ENCODE data around the gene RORC. TPM values are rescaled to one million over a fixed set of nuclear protein-coding genes. Genes with fewer than 3 reads are reported as not detected.
A peak's percentile ranks its signal among the peaks of the same experiment; 100 is the strongest.

RORC gene
- polyA plus RNA-seq, 1 donor = 8.7 TPM

GRCh38 chr1:151849871-151850270 lies 18.3 kb upstream of the RORC start:
- DNase-seq = no peak
- Histone ChIP-seq H3K4me1 (ENCODE audit: control insufficient read depth, insufficient read depth, low read length) (no peaks in the 10 kb centered on the region), H3K4me3 (ENCODE audit: low read length) (no peak overlapping the region), H3K27me3 (ENCODE audit: control insufficient read depth, insufficient read depth, low read length) (peaks cover 5% of the 10 kb centered on the region), H3K27ac (ENCODE audit: low read length) (no peak overlapping the region), H3K9me3 (ENCODE audit: control insufficient read depth, low read depth, low read length) (no peaks in the 10 kb centered on the region), H3K36me3 (ENCODE audit: control insufficient read depth, insufficient read depth, low read length) (no peaks in the 10 kb centered on the region)

GRCh38 chr1:151849126-151849525 lies 17.5 kb upstream of the RORC start:
- DNase-seq = no peak
- H3K27me3 ChIP-seq (ENCODE audit: control insufficient read depth, insufficient read depth, low read length) = peaks cover 5% of the 10 kb centered on the region
- no peaks in the 10 kb centered on the region for H3K36me3 ChIP-seq (ENCODE audit: control insufficient read depth, insufficient read depth, low read length)
- no peaks in the 10 kb centered on the region for H3K4me1 ChIP-seq (ENCODE audit: control insufficient read depth, insufficient read depth, low read length)
- H3K4me3 ChIP-seq (ENCODE audit: low read length) = no peak overlapping the region
- 100% methylated on average over 1 of the region's 3 CpGs for WGBS (ENCODE audit: insufficient coverage, low lambda C conversion rate)
- no peaks in the 10 kb centered on the region for H3K9me3 ChIP-seq (ENCODE audit: control insufficient read depth, low read depth, low read length)
- no peak overlapping the region for H3K27ac ChIP-seq (ENCODE audit: low read length)

GRCh38 chr1:151847867-151848596 lies 16.4 kb upstream of the RORC start:
- Histone ChIP-seq H3K4me1 (ENCODE audit: control insufficient read depth, insufficient read depth, low read length) (no peaks in the 10 kb centered on the region), H3K36me3 (ENCODE audit: control insufficient read depth, insufficient read depth, low read length) (no peaks in the 10 kb centered on the region), H3K27me3 (ENCODE audit: control insufficient read depth, insufficient read depth, low read length) (peaks cover 5% of the 10 kb centered on the region), H3K9me3 (ENCODE audit: control insufficient read depth, low read depth, low read length) (no peaks in the 10 kb centered on the region), H3K4me3 (ENCODE audit: low read length) (no peak overlapping the region), H3K27ac (ENCODE audit: low read length) (no peak overlapping the region)
- 63% methylated on average over 2 of the region's 11 CpGs for WGBS (ENCODE audit: insufficient coverage, low lambda C conversion rate)
- no peak for DNase-seq

- no CpG with 5 or more reads among the region's 8 CpGs for WGBS (ENCODE audit: insufficient coverage, low lambda C conversion rate)
- H3K27me3 ChIP-seq (ENCODE audit: control insufficient read depth, insufficient read depth, low read length) = peaks cover 1% of the 10 kb centered on the region
- no peaks in the 10 kb centered on the region for H3K36me3 ChIP-seq (ENCODE audit: control insufficient read depth, insufficient read depth, low read length)
- no peaks in the 10 kb centered on the region for H3K9me3 ChIP-seq (ENCODE audit: control insufficient read depth, low read depth, low read length)
- no peak overlapping the region for H3K4me3 ChIP-seq (ENCODE audit: low read length)
- H3K4me1 ChIP-seq (ENCODE audit: control insufficient read depth, insufficient read depth, low read length) = no peaks in the 10 kb centered on the region
- no peak for DNase-seq
- no peak overlapping the region for H3K27ac ChIP-seq (ENCODE audit: low read length)
Measured at GRCh38 chr1:151846686-151847237, 15.2 kb upstream of the RORC start.

- H3K9me3 ChIP-seq (ENCODE audit: control insufficient read depth, low read depth, low read length) = no peaks in the 10 kb centered on the region
- no peak overlapping the region for H3K27ac ChIP-seq (ENCODE audit: low read length)
- DNase-seq = no peak
- peaks cover 3% of the 10 kb centered on the region for H3K27me3 ChIP-seq (ENCODE audit: control insufficient read depth, insufficient read depth, low read length)
- no peak overlapping the region for H3K4me3 ChIP-seq (ENCODE audit: low read length)
- no peaks in the 10 kb centered on the region for H3K36me3 ChIP-seq (ENCODE audit: control insufficient read depth, insufficient read depth, low read length)
- no peaks in the 10 kb centered on the region for H3K4me1 ChIP-seq (ENCODE audit: control insufficient read depth, insufficient read depth, low read length)
- no CpG with 5 or more reads among the region's 6 CpGs for WGBS (ENCODE audit: insufficient coverage, low lambda C conversion rate)
Measured at GRCh38 chr1:151846062-151846568, 14.5 kb upstream of the RORC start.

- WGBS (ENCODE audit: insufficient coverage, low lambda C conversion rate) = 86% methylated on average over 1 of the region's 2 CpGs
- H3K9me3 ChIP-seq (ENCODE audit: control insufficient read depth, low read depth, low read length) = peaks cover 4% of the 10 kb centered on the region
- H3K27me3 ChIP-seq (ENCODE audit: control insufficient read depth, insufficient read depth, low read length) = peaks cover 21% of the 10 kb centered on the region
- H3K4me3 ChIP-seq (ENCODE audit: low read length) = no peak overlapping the region
- H3K4me1 ChIP-seq (ENCODE audit: control insufficient read depth, insufficient read depth, low read length) = peaks cover 17% of the 10 kb centered on the region
- no peaks in the 10 kb centered on the region for H3K36me3 ChIP-seq (ENCODE audit: control insufficient read depth, insufficient read depth, low read length)
- no peak overlapping the region for H3K27ac ChIP-seq (ENCODE audit: low read length)
- DNase-seq = no peak
Measured at GRCh38 chr1:151843398-151843797, 11.8 kb upstream of the RORC start.

GRCh38 chr1:151841141-151841540 lies 9.5 kb upstream of the RORC start:
- no peak overlapping the region for H3K4me3 ChIP-seq (ENCODE audit: low read length)
- no peaks in the 10 kb centered on the region for H3K36me3 ChIP-seq (ENCODE audit: control insufficient read depth, insufficient read depth, low read length)
- peaks cover 4% of the 10 kb centered on the region for H3K9me3 ChIP-seq (ENCODE audit: control insufficient read depth, low read depth, low read length)
- peaks cover 22% of the 10 kb centered on the region for H3K4me1 ChIP-seq (ENCODE audit: control insufficient read depth, insufficient read depth, low read length)
- no CpG with 5 or more reads among the region's 2 CpGs for WGBS (ENCODE audit: insufficient coverage, low lambda C conversion rate)
- H3K27me3 ChIP-seq (ENCODE audit: control insufficient read depth, insufficient read depth, low read length) = peaks cover 30% of the 10 kb centered on the region
- no peak overlapping the region for H3K27ac ChIP-seq (ENCODE audit: low read length)
- DNase-seq = no peak

GRCh38 chr1:151840421-151840820 lies 8.8 kb upstream of the RORC start:
- peak overlapping the region; percentile 47 for H3K4me3 ChIP-seq (ENCODE audit: low read length)
- H3K9me3 ChIP-seq (ENCODE audit: control insufficient read depth, low read depth, low read length) = peaks cover 4% of the 10 kb centered on the region
- DNase-seq = no peak
- peak overlapping the region; percentile 70 for H3K27ac ChIP-seq (ENCODE audit: low read length)
- peaks cover 25% of the 10 kb centered on the region for H3K4me1 ChIP-seq (ENCODE audit: control insufficient read depth, insufficient read depth, low read length)
- peaks cover 30% of the 10 kb centered on the region for H3K27me3 ChIP-seq (ENCODE audit: control insufficient read depth, insufficient read depth, low read length)
- H3K36me3 ChIP-seq (ENCODE audit: control insufficient read depth, insufficient read depth, low read length) = no peaks in the 10 kb centered on the region

GRCh38 chr1:151839457-151840403 lies 8.1 kb upstream of the RORC start, which contains the start of gene C2CD4D:
Gene C2CD4D, minus strand, starts transcription at chr1:151839820. Its CDS starts 831 bp downstream, at chr1:151838989.
- Histone ChIP-seq H3K4me1 (ENCODE audit: control insufficient read depth, insufficient read depth, low read length) (peaks cover 25% of the 10 kb centered on the region), H3K27ac (ENCODE audit: low read length) (peak within 1 kb of the TSS; percentile 70), H3K27me3 (ENCODE audit: control insufficient read depth, insufficient read depth, low read length) (peaks cover 30% of the 10 kb centered on the region), H3K36me3 (ENCODE audit: control insufficient read depth, insufficient read depth, low read length) (no peaks in the 10 kb centered on the region), H3K4me3 (ENCODE audit: low read length) (peak within 1 kb of the TSS; percentile 47), H3K9me3 (ENCODE audit: control insufficient read depth, low read depth, low read length) (peaks cover 4% of the 10 kb centered on the region)
- DNase-seq = peak; percentile 78 to 92
- no CpG with 5 or more reads among the region's 47 CpGs for WGBS (ENCODE audit: insufficient coverage, low lambda C conversion rate)

GRCh38 chr1:151839082-151839412 lies 7.4 kb upstream of the RORC start:
- Histone ChIP-seq H3K4me1 (ENCODE audit: control insufficient read depth, insufficient read depth, low read length) (peaks cover 27% of the 10 kb centered on the region), H3K9me3 (ENCODE audit: control insufficient read depth, low read depth, low read length) (peaks cover 4% of the 10 kb centered on the region), H3K27me3 (ENCODE audit: control insufficient read depth, insufficient read depth, low read length) (peaks cover 30% of the 10 kb centered on the region), H3K36me3 (ENCODE audit: control insufficient read depth, insufficient read depth, low read length) (no peaks in the 10 kb centered on the region), H3K27ac (ENCODE audit: low read length) (no peak overlapping the region), H3K4me3 (ENCODE audit: low read length) (peak overlapping the region; percentile 47)
- WGBS (ENCODE audit: insufficient coverage, low lambda C conversion rate) = no CpG with 5 or more reads among the region's 16 CpGs
- DNase-seq = no peak
